ENCODE data around the gene CTTNBP2NL.

The CTTNBP2NL gene

GRCh38 chr1:112402682-112403643 is 6.9 kb downstream of the CTTNBP2NL start:
- peaks cover 44% of the 10 kb centered on the region for H3K4me1 Mint-ChIP-seq
- no peak overlapping the region for H3K4me3 Mint-ChIP-seq
- no peak for TF ChIP-seq CTCF (IDR thresholded peaks at IDR 0.05; ENCODE audit: unreplicated experiment in 3 of 3)
- H3K27me3 Mint-ChIP-seq (ENCODE audit: low read depth): peaks cover 4% of the 10 kb centered on the region
- H3K27ac Mint-ChIP-seq: peak overlapping the region in 1 of 3 experiments; percentile 8
- no peaks in the 10 kb centered on the region for H3K9me3 Mint-ChIP-seq
- H3K36me3 Mint-ChIP-seq (ENCODE audit: low read depth): peaks cover 8% of the 10 kb centered on the region

GRCh38 chr1:112406771-112407170 is 10.8 kb downstream of the CTTNBP2NL start:
- H3K27ac Mint-ChIP-seq: peak overlapping the region in 1 of 3 experiments; percentile 38
- peaks cover 25% of the 10 kb centered on the region for H3K4me1 Mint-ChIP-seq
- peaks cover 9% of the 10 kb centered on the region for H3K36me3 Mint-ChIP-seq (ENCODE audit: low read depth)
- H3K9me3 Mint-ChIP-seq: no peaks in the 10 kb centered on the region
- no peak overlapping the region for H3K4me3 Mint-ChIP-seq
- no peak for TF ChIP-seq CTCF (IDR thresholded peaks at IDR 0.05; ENCODE audit: unreplicated experiment in 3 of 3)
- peaks cover 4% of the 10 kb centered on the region for H3K27me3 Mint-ChIP-seq (ENCODE audit: low read depth)

- Mint-ChIP-seq H3K9me3 (no peaks in the 10 kb centered on the region), H3K27me3 (ENCODE audit: low read depth) (no peaks in the 10 kb centered on the region), H3K4me1 (peaks cover 11% of the 10 kb centered on the region), H3K4me3 (no peak overlapping the region), H3K36me3 (ENCODE audit: low read depth) (peaks cover 25% of the 10 kb centered on the region), H3K27ac (peak overlapping the region in 1 of 3 experiments; percentile 17)
- TF ChIP-seq CTCF (IDR thresholded peaks at IDR 0.05; ENCODE audit: unreplicated experiment in 3 of 3): no peak
Observed at GRCh38 chr1:112409414-112409813, 13.4 kb downstream of the CTTNBP2NL start.

- Mint-ChIP-seq H3K9me3 (no peaks in the 10 kb centered on the region), H3K36me3 (ENCODE audit: low read depth) (peaks cover 31% of the 10 kb centered on the region), H3K27ac (no peak overlapping the region), H3K4me3 (no peak overlapping the region), H3K27me3 (ENCODE audit: low read depth) (no peaks in the 10 kb centered on the region), H3K4me1 (peaks cover 9% of the 10 kb centered on the region)
- no peak for TF ChIP-seq CTCF (IDR thresholded peaks at IDR 0.05; ENCODE audit: unreplicated experiment in 3 of 3)
Observed at GRCh38 chr1:112410673-112411072, 14.7 kb downstream of the CTTNBP2NL start.

GRCh38 chr1:112417271-112417670 is 21.3 kb downstream of the CTTNBP2NL start:
- H3K27me3 Mint-ChIP-seq (ENCODE audit: low read depth): no peaks in the 10 kb centered on the region
- H3K36me3 Mint-ChIP-seq (ENCODE audit: low read depth): peaks cover 66% of the 10 kb centered on the region
- peak overlapping the region; percentile 77 to 79 (median 78) for H3K27ac Mint-ChIP-seq
- H3K9me3 Mint-ChIP-seq: no peaks in the 10 kb centered on the region
- H3K4me1 Mint-ChIP-seq: peaks cover 38% of the 10 kb centered on the region
- TF ChIP-seq CTCF (IDR thresholded peaks at IDR 0.05; ENCODE audit: unreplicated experiment in 3 of 3): no peak
- H3K4me3 Mint-ChIP-seq: peak overlapping the region in 1 of 3 experiments; percentile 4

Measured in nephron (organoid).